Measurements from ENCODE around the gene CAV2. TPM values are rescaled to one million over a fixed set of nuclear protein-coding genes. Genes with fewer than 3 reads are reported as not detected.
A peak's percentile ranks its signal among the peaks of the same experiment; 100 is the strongest.

CAV2 gene
- total RNA-seq, 1 donor from 2014 or later = 161 TPM

DNA sequence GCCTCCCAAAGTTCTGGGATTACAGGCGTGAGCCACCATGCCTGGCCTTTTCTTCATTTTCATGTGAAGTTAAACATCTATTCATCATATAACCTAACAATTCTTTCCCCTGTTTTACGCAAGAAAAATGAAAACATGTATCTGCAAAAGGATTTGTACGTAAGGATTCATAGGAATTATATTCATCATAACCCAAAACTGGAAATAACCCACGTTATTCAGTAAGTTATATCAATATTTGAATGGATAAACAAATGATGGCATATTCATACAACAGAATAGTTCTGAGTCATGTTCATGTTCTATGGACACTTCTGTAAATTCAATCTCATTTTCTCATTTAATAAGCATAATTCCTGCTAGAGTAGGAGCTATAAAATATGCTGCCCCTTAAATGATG is 35.2 kb upstream of the CAV2 start:
- Mint-ChIP-seq H3K4me3 (ENCODE audit: unreplicated experiment) (no peak overlapping the region), H3K9me3 (ENCODE audit: unreplicated experiment) (peaks cover 2% of the 10 kb centered on the region), H3K27ac (ENCODE audit: unreplicated experiment) (peak overlapping the region; percentile 92), H3K4me1 (ENCODE audit: low read depth, unreplicated experiment) (peaks cover 19% of the 10 kb centered on the region), H3K27me3 (ENCODE audit: low read depth, unreplicated experiment) (no peaks in the 10 kb centered on the region), H3K36me3 (ENCODE audit: low read depth, unreplicated experiment) (no peaks in the 10 kb centered on the region)
- no peaks in the 10 kb centered on the region for H4K20me1 ChIP-seq (ENCODE audit: insufficient read depth, low read length)
- no peaks in the 10 kb centered on the region for H3K79me2 ChIP-seq (ENCODE audit: insufficient read depth, low read length)
- FAIRE-seq (no peak), DNase-seq (ENCODE audit: low read depth) (no peak)
- H3K27ac ChIP-seq (ENCODE audit: low read depth, low read length) = no peak overlapping the region
- H3K9me3 ChIP-seq (ENCODE audit: insufficient read depth, low read depth, low read length) = no peaks in the 10 kb centered on the region
- H3K9ac ChIP-seq (ENCODE audit: low read length) = no peak overlapping the region
- no peak overlapping the region for H3K4me3 ChIP-seq (ENCODE audit: insufficient read depth, low read depth, low read length)
- no peak overlapping the region for H2AFZ ChIP-seq (ENCODE audit: low read depth, low read length)
- no peak for TF ChIP-seq EZH2 (IDR thresholded peaks at IDR 0.05; ENCODE audit: insufficient read depth, low read length)
- H3K4me2 ChIP-seq (ENCODE audit: low read length) = no peak overlapping the region
- peaks cover 9% of the 10 kb centered on the region for H3K4me1 ChIP-seq (ENCODE audit: insufficient read depth, low read length)
- H3K36me3 ChIP-seq (ENCODE audit: insufficient read depth, low read length) = no peaks in the 10 kb centered on the region
- H3K27me3 ChIP-seq (ENCODE audit: insufficient read depth, low read length) = no peaks in the 10 kb centered on the region

DNA sequence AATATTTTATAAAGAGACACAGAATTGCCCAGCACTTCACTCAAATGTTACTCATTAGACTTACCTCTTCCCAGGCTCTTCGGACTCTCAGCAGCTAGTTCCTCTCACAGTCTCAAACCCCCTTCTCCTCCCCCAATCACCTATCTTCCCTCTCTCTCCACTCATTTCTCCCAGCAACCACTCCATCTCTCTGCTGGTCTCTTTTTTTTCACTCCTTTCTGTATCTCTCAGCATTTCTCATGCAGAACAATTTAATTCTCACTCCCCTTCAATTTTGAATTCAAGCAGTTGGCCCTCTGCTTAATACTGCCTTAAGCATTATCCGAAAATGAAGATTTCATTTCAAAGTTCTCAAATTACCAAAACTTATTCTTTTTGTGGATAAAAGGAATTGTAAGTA is 34.4 kb upstream of the CAV2 start:
- H3K4me1 ChIP-seq (ENCODE audit: insufficient read depth, low read length) = peaks cover 9% of the 10 kb centered on the region

DNA sequence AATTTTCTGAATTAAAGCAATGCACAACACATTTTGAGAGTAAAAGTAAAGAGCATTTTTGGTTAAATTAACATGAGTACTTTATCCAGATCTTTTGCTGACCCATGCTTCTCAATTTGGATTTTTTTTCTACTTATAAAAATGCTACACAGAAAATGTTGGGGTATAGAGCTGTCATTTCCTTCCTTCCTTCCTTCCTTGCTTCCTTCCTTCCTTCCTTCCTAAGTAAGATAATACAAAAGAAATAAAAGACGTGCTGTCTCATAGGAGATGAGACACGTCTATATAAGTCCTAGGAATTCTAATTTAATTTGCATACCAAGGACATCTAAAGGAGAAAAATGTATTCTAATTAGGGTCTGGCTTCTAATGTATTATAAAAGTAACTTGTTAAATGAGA is 31.0 kb upstream of the CAV2 start:
- no peaks in the 10 kb centered on the region for H4K20me1 ChIP-seq (ENCODE audit: insufficient read depth, low read length)
- Mint-ChIP-seq H3K27me3 (ENCODE audit: low read depth, unreplicated experiment) (no peaks in the 10 kb centered on the region), H3K4me3 (ENCODE audit: unreplicated experiment) (no peak overlapping the region), H3K4me1 (ENCODE audit: low read depth, unreplicated experiment) (peaks cover 19% of the 10 kb centered on the region), H3K9me3 (ENCODE audit: unreplicated experiment) (peaks cover 2% of the 10 kb centered on the region), H3K27ac (ENCODE audit: unreplicated experiment) (no peak overlapping the region), H3K36me3 (ENCODE audit: low read depth, unreplicated experiment) (no peaks in the 10 kb centered on the region)
- no peak overlapping the region for H3K27ac ChIP-seq (ENCODE audit: low read depth, low read length)
- H2AFZ ChIP-seq (ENCODE audit: low read depth, low read length) = no peak overlapping the region
- H3K27me3 ChIP-seq (ENCODE audit: insufficient read depth, low read length) = no peaks in the 10 kb centered on the region
- H3K9me3 ChIP-seq (ENCODE audit: insufficient read depth, low read depth, low read length) = no peaks in the 10 kb centered on the region
- TF ChIP-seq EZH2 (IDR thresholded peaks at IDR 0.05; ENCODE audit: insufficient read depth, low read length) = no peak
- TF ChIP-seq, protein P1, sequence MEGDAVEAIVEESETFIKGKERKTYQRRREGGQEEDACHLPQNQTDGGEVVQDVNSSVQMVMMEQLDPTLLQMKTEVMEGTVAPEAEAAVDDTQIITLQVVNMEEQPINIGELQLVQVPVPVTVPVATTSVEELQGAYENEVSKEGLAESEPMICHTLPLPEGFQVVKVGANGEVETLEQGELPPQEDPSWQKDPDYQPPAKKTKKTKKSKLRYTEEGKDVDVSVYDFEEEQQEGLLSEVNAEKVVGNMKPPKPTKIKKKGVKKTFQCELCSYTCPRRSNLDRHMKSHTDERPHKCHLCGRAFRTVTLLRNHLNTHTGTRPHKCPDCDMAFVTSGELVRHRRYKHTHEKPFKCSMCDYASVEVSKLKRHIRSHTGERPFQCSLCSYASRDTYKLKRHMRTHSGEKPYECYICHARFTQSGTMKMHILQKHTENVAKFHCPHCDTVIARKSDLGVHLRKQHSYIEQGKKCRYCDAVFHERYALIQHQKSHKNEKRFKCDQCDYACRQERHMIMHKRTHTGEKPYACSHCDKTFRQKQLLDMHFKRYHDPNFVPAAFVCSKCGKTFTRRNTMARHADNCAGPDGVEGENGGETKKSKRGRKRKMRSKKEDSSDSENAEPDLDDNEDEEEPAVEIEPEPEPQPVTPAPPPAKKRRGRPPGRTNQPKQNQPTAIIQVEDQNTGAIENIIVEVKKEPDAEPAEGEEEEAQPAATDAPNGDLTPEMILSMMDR (IDR thresholded peaks at IDR 0.05; ENCODE audit: insufficient read depth, low read depth, low read length) = no peak
- H3K4me1 ChIP-seq (ENCODE audit: insufficient read depth, low read length) = peaks cover 9% of the 10 kb centered on the region
- DNase-seq (ENCODE audit: low read depth) (no peak), FAIRE-seq (no peak)
- no peak overlapping the region for H3K4me2 ChIP-seq (ENCODE audit: low read length)
- H3K79me2 ChIP-seq (ENCODE audit: insufficient read depth, low read length) = no peaks in the 10 kb centered on the region
- H3K9ac ChIP-seq (ENCODE audit: low read length) = no peak overlapping the region
- H3K36me3 ChIP-seq (ENCODE audit: insufficient read depth, low read length) = no peaks in the 10 kb centered on the region
- no peak overlapping the region for H3K4me3 ChIP-seq (ENCODE audit: insufficient read depth, low read depth, low read length)

More for the DNA sequence above, 34.4 kb upstream of the CAV2 start:
- Mint-ChIP-seq H3K9me3 (ENCODE audit: unreplicated experiment) (peaks cover 2% of the 10 kb centered on the region), H3K27ac (ENCODE audit: unreplicated experiment) (peak overlapping the region; percentile 92), H3K4me3 (ENCODE audit: unreplicated experiment) (no peak overlapping the region), H3K27me3 (ENCODE audit: low read depth, unreplicated experiment) (no peaks in the 10 kb centered on the region), H3K36me3 (ENCODE audit: low read depth, unreplicated experiment) (no peaks in the 10 kb centered on the region), H3K4me1 (ENCODE audit: low read depth, unreplicated experiment) (peaks cover 19% of the 10 kb centered on the region)
- no peak for TF ChIP-seq EZH2 (IDR thresholded peaks at IDR 0.05; ENCODE audit: insufficient read depth, low read length)
- TF ChIP-seq, protein P1 (IDR thresholded peaks at IDR 0.05; ENCODE audit: insufficient read depth, low read depth, low read length) = no peak
- Histone ChIP-seq H3K79me2 (ENCODE audit: insufficient read depth, low read length) (no peaks in the 10 kb centered on the region), H3K9ac (ENCODE audit: low read length) (no peak overlapping the region), H3K4me3 (ENCODE audit: insufficient read depth, low read depth, low read length) (no peak overlapping the region), H2AFZ (ENCODE audit: low read depth, low read length) (no peak overlapping the region), H4K20me1 (ENCODE audit: insufficient read depth, low read length) (no peaks in the 10 kb centered on the region), H3K36me3 (ENCODE audit: insufficient read depth, low read length) (no peaks in the 10 kb centered on the region), H3K4me2 (ENCODE audit: low read length) (no peak overlapping the region), H3K27ac (ENCODE audit: low read depth, low read length) (peak overlapping the region; percentile 60), H3K9me3 (ENCODE audit: insufficient read depth, low read depth, low read length) (no peaks in the 10 kb centered on the region), H3K27me3 (ENCODE audit: insufficient read depth, low read length) (no peaks in the 10 kb centered on the region)
- DNase-seq (ENCODE audit: low read depth) (no peak), FAIRE-seq (no peak)

All from astrocyte (in vitro differentiated cells and primary cell).